ENCODE results near the gene WDR82.
A peak's percentile ranks its signal among the peaks of the same experiment; 100 is the strongest.

Gene WDR82

DNA sequence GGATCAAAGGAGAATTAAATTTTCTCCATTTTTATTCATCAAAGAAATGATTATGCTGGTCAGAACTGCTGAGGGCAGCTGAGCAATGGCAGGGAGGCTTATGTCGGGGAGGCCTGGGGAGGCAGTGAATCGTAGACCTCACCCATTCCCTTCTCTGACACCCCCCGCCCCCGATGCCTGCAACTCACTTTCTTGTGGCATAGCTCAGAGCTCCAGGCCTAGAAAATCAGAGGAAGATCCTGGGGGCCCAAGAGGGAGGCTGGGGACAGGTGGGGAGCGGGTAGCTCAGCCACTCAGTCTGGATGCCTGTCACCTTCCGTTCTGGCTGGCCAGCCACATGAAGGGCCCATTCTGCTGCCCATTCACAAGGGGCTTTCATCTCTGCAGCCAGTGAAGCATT lies 36.6 kb upstream of the WDR82 start:
- TF ChIP-seq CTCF (IDR thresholded peaks at IDR 0.05; ENCODE audit: borderline replicate concordance, control extremely low read depth, extremely low read depth, insufficient read depth, missing control alignments) = no peak
- in situ Hi-C loops (cut with MboI; ENCODE audit: low sequenced_read_pairs, unreplicated experiment) = no loop called here
- DNase-seq (ENCODE audit: low spot score) = no peak

GRCh38 chr3:52314489-52314888 lies 36.0 kb upstream of the WDR82 start:
- DNase-seq (ENCODE audit: low spot score) = no peak
- no peak for TF ChIP-seq CTCF (IDR thresholded peaks at IDR 0.05; ENCODE audit: borderline replicate concordance, control extremely low read depth, extremely low read depth, insufficient read depth, missing control alignments)
- in situ Hi-C loops (cut with MboI; ENCODE audit: low sequenced_read_pairs, unreplicated experiment) = no loop called here

DNA sequence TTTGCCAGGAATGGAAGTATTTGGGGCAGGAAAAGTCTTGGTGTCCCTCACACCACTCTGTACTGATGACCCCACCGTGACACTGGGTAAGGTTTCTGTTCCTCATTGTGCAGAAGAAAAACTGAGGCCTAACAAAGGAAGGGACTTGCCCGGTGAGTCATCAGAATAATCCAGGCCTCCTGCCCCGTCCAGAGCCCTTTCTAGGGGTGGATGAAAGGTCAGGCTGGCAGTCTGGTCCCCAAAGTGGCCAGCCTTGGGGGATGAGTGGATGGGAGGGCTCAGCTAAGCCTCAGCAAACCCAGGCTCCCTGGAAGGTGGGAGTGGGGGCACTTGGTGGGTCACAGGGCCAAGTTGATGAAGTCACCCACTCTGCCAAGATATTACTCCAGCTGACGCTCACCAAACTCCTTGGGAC lies 35.3 kb upstream of the WDR82 start:
- DNase-seq (ENCODE audit: low spot score) = peak; percentile 91
- no peak for TF ChIP-seq CTCF (IDR thresholded peaks at IDR 0.05; ENCODE audit: borderline replicate concordance, control extremely low read depth, extremely low read depth, insufficient read depth, missing control alignments)
- in situ Hi-C loops (cut with MboI; ENCODE audit: low sequenced_read_pairs, unreplicated experiment) = no loop called here

DNA sequence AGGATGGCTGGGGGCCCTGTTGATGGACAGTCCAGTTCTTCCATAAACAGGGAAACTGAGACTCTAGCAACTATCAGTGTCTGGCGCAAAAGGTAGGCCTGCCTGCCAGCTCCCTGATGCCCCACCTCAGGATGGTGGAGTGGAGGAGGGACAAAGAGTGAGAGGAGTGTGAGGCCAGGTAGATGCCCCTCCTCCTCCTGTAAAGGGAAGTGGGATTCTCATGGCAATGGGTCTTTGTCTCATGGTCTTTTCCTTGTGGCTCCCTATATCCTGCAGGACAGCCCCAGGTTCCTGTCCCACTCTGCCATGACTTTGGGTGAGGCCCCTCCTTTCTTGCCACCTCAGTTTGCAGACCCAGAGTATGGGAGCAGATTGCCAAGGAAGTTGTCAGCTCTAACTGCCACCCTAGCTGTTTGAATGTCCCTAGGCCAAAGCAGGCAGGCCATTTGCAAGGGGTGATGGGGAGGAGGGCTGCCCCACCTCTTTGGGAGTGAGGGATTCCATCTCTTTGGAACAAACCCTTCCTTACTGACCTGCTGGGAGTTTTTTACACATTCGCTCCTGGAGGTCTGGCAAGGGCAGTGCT lies 34.8 kb upstream of the WDR82 start:
- no peak for DNase-seq (ENCODE audit: low spot score)
- in situ Hi-C loops (cut with MboI; ENCODE audit: low sequenced_read_pairs, unreplicated experiment) = no loop called here
- TF ChIP-seq CTCF (IDR thresholded peaks at IDR 0.05; ENCODE audit: borderline replicate concordance, control extremely low read depth, extremely low read depth, insufficient read depth, missing control alignments) = no peak

DNA sequence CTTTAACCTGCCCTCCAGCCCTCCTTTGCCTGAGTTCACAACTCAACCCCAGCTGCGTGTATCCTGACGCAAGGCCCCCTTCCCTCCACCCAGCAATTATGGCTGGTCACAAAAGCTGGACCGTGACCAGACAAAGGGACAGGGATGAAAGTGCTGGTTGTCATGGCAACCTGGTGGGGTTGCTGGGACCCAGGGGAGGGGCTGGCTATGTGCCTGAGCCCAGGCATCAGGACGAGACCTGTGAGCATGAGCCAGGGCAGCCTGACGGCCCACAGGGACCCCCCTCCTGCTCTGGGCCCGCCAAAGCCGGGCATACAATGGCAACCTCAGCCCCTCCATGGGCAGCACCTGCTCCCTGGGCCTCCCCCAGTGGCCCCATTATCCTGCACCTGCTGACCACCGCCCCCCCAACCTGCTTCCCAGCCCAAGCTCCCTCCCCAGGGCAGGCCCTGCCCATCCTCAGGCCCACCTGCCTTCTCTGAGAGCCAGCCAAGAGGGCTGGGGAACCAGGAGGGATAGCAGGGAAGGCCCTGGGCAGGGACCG lies 33.2 kb upstream of the WDR82 start:
- DNase-seq (ENCODE audit: low spot score) = no peak
- in situ Hi-C loops (cut with MboI; ENCODE audit: low sequenced_read_pairs, unreplicated experiment) = no loop called here
- TF ChIP-seq CTCF (IDR thresholded peaks at IDR 0.05; ENCODE audit: borderline replicate concordance, control extremely low read depth, extremely low read depth, insufficient read depth, missing control alignments) = no peak

- in situ Hi-C loops (cut with MboI; ENCODE audit: low sequenced_read_pairs, unreplicated experiment) = no loop called here
Observed at GRCh38 chr3:52310861-52311575, 32.6 kb upstream of the WDR82 start.

More at GRCh38 chr3:52310861-52311575, 32.6 kb upstream of the WDR82 start:
- DNase-seq (ENCODE audit: low spot score) = peak; percentile 87
- TF ChIP-seq CTCF (IDR thresholded peaks at IDR 0.05; ENCODE audit: borderline replicate concordance, control extremely low read depth, extremely low read depth, insufficient read depth, missing control alignments) = no peak
